Smooth muscle cell (in vitro differentiated cells): ENCODE measurements around the gene SWAP70. TPM values are rescaled to one million over a fixed set of nuclear protein-coding genes. Genes with fewer than 3 reads are reported as not detected.

Experiments
- DNase-seq: peaks from one replicate; lab custom pipeline; 2025; ENCODE audit not compliant: unreplicated experiment; lab: John Stamatoyannopoulos, UW
- H2AFZ ChIP-seq: fragments of 200-600 bp; sonication (generic); 2 replicates; pipeline ENCODE4 v1.6.0; 2016; ENCODE audit warnings: antibody characterized with exemption, low read depth, mild to moderate bottlenecking
- H3F3A ChIP-seq: fragments of 200-600 bp; sonication (generic); 2 replicates; pipeline ENCODE4 v1.6.0; 2017; ENCODE audit warnings: antibody characterized with exemption, low read depth
- H3K27ac ChIP-seq: fragments of 200-600 bp; sonication (generic); 2 replicates; pipeline ENCODE4 v1.5.1; 2016; ENCODE audit warnings: low read depth, mild to moderate bottlenecking
- H3K27me3 ChIP-seq: fragments of 200-600 bp; sonication (generic); 2 replicates; pipeline ENCODE4 v1.6.1; 2016; ENCODE audit warnings: low read depth, mild to moderate bottlenecking
- H3K36me3 ChIP-seq: fragments of 200-600 bp; sonication (generic); 2 replicates; pipeline ENCODE4 v1.5.1; 2016; ENCODE audit warnings: low read depth
- H3K4me1 ChIP-seq: fragments of 200-600 bp; sonication (generic); 2 replicates; pipeline ENCODE4 v1.5.1; 2016; ENCODE audit warnings: low read depth
- H3K4me2 ChIP-seq: fragments of 200-600 bp; sonication (generic); 2 replicates; pipeline ENCODE4 v1.6.0; 2016; ENCODE audit warnings: mild to moderate bottlenecking
- H3K4me3 ChIP-seq: fragments of 200-600 bp; sonication (generic); 2 replicates; pipeline ENCODE4 v1.5.1; 2016; ENCODE audit warnings: mild to moderate bottlenecking
- H3K79me2 ChIP-seq: fragments of 200-600 bp; sonication (generic); 2 replicates; pipeline ENCODE4 v1.6.0; 2016; ENCODE audit warnings: low read depth, mild to moderate bottlenecking
- H3K9ac ChIP-seq: fragments of 200-600 bp; sonication (generic); 2 replicates; pipeline ENCODE4 v1.6.0; 2016; ENCODE audit warnings: low read depth
- H3K9me3 ChIP-seq: fragments of 200-600 bp; sonication (generic); replicated peaks from 2 replicates; pipeline ENCODE4 v1.5.1; 2016; ENCODE audit warnings: low read depth
- H4K20me1 ChIP-seq: fragments of 200-600 bp; sonication (generic); 2 replicates; pipeline ENCODE4 v1.6.0; 2016; ENCODE audit warnings: low read depth
- CTCF ChIP-seq: fragments of 200-600 bp; sonication (generic); IDR thresholded peaks from 2 replicates; pipeline ENCODE4 v1.5.1; 2017; ENCODE audit warnings: borderline replicate concordance, mild to moderate bottlenecking, antibody characterized with exemption; ENCODE audit not compliant: insufficient read depth, poor library complexity, severe bottlenecking
- WGBS: methylation state at CpG from one replicate; pipeline ENCODE4 v1.1.7; 2016; ENCODE audit warnings: low lambda C conversion rate; 5-methylcytosine and 5-hydroxymethylcytosine counted together
- polyA plus RNA-seq: library from polyadenylated mRNA; unstranded; fragments of >200 nt; fragmentation: Nextera tagmentation; extraction: Ambion mirVana; gene quantifications from 2 replicates; pipeline ENCODE4 v1.2.1, GENCODE V29; 2016
- total RNA-seq: library from RNA; depleted of rRNA; stranded (reverse); fragments of >200 nt; gene quantifications from 2 replicates; pipeline ENCODE4 v1.2.3, GENCODE V29; 2014

SWAP70 gene
- total and polyA plus RNA-seq, 2 experiments from 2014 or later, result 15.4 to 17.8 TPM

GRCh38 chr11:9758637-9759518 is 95.0 kb downstream of the SWAP70 start:
- H3K4me2 ChIP-seq, result peak overlapping the region; percentile 91
- H2AFZ ChIP-seq, result no peak overlapping the region
- H3K9me3 ChIP-seq, result no peaks in the 10 kb centered on the region
- peaks cover 13% of the 10 kb centered on the region for H3K4me1 ChIP-seq
- H3F3A ChIP-seq, result peaks cover 26% of the 10 kb centered on the region
- TF ChIP-seq CTCF, result no peak
- no peaks in the 10 kb centered on the region for H3K36me3 ChIP-seq
- peak overlapping the region; percentile 97 for H3K27ac ChIP-seq
- no peaks in the 10 kb centered on the region for H3K27me3 ChIP-seq
- H3K4me3 ChIP-seq, result peak overlapping the region; percentile 60
- WGBS, result 9% methylated on average over 44 of the region's 58 CpGs
- no peaks in the 10 kb centered on the region for H4K20me1 ChIP-seq
- H3K9ac ChIP-seq, result peak overlapping the region; percentile 72
- H3K79me2 ChIP-seq, result no peaks in the 10 kb centered on the region
- DNase-seq, result peak; percentile 63

DNA sequence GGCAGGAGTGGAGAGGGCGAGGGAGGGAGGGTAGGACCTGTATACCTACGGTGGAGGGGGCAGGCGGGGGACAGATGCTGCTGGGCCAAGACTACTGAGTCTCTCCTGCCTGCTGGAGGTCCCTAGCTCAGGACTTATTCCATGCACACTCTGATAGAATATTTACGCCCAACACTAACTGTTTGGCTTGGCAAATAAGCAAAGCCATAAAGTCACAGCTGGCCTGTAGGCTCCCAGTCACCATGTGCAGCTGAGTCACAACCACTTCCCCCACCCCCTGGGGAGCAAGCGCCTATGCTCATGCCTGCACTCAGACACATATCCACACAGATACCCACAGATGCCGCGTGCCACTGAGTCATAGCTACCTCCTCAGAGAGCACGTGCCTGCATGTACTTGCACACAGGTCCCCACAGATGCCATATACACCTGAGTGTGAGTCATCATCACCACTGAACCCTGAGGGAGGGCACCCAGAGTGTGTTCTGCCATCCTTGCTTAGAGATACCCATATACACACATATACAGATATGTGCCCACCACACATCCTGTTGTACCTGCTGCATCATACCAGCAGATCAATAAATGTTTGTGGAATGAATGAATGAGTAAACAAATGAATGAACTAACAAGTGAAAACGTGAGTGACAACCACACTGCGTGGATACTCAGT is 95.8 kb downstream of the SWAP70 start:
- Histone ChIP-seq H3K27ac (peak overlapping the region; percentile 97), H3K4me3 (no peak overlapping the region), H3K79me2 (no peaks in the 10 kb centered on the region), H3K9ac (peak overlapping the region; percentile 82), H3K36me3 (no peaks in the 10 kb centered on the region), H3K4me1 (peaks cover 9% of the 10 kb centered on the region), H2AFZ (no peak overlapping the region), H4K20me1 (no peaks in the 10 kb centered on the region), H3K9me3 (no peaks in the 10 kb centered on the region), H3F3A (peaks cover 20% of the 10 kb centered on the region), H3K4me2 (peak overlapping the region; percentile 91), H3K27me3 (no peaks in the 10 kb centered on the region)
- peak; percentile 71 for DNase-seq
- WGBS, result 25% methylated on average over 8 of the region's 10 CpGs
- TF ChIP-seq CTCF, result no peak

- Histone ChIP-seq H3K27me3 (no peaks in the 10 kb centered on the region), H3K4me3 (no peak overlapping the region), H3F3A (peaks cover 16% of the 10 kb centered on the region), H4K20me1 (no peaks in the 10 kb centered on the region), H3K27ac (peak overlapping the region; percentile 97), H3K4me1 (peaks cover 10% of the 10 kb centered on the region), H3K79me2 (no peaks in the 10 kb centered on the region), H3K9me3 (no peaks in the 10 kb centered on the region), H3K9ac (peak overlapping the region; percentile 82), H2AFZ (no peak overlapping the region), H3K36me3 (no peaks in the 10 kb centered on the region), H3K4me2 (peak overlapping the region; percentile 59)
- 17% methylated on average over 3 of the region's 3 CpGs for WGBS
- peak; percentile 54 for DNase-seq
- no peak for TF ChIP-seq CTCF
Measured at GRCh38 chr11:9760193-9760575, 96.3 kb downstream of the SWAP70 start.
